DND-41 (cell line): ENCODE data around the gene HIVEP1.

Experiments
- ATAC-seq: fragments of 200-7000 bp; cut with Tn5 transposase; 3 replicates; pipeline ENCODE4 v1.9.1; 2021; ENCODE audit warnings: low read depth; ENCODE audit not compliant: insufficient read depth
- DNase-seq: peaks from one replicate; pipeline ENCODE4 v3.0.0-alpha.2; 2020
- H2AFZ ChIP-seq: 2 replicates; pipeline ENCODE4 v1.6.0; 2012; ENCODE audit warnings: low read depth, low read length
- H3K27ac ChIP-seq: 2 replicates; pipeline ENCODE4 v1.5.1; 2012; ENCODE audit warnings: low read length, inconsistent platforms
- H3K27me3 ChIP-seq: fragments of 200-600 bp; sonication (generic); 2 replicates; pipeline ENCODE4 v1.6.0; 2012; ENCODE audit warnings: low read length, mild to moderate bottlenecking, inconsistent platforms; ENCODE audit not compliant: insufficient read depth, poor library complexity
- H3K36me3 ChIP-seq: 2 replicates; pipeline ENCODE4 v1.5.1; 2012; ENCODE audit warnings: low read length, inconsistent platforms; ENCODE audit not compliant: insufficient read depth
- H3K4me1 ChIP-seq: 2 replicates; pipeline ENCODE4 v1.5.1; 2012; ENCODE audit warnings: mild to moderate bottlenecking, low read length; ENCODE audit not compliant: insufficient read depth
- H3K4me2 ChIP-seq: 2 replicates; pipeline ENCODE4 v1.6.0; 2012; ENCODE audit warnings: mild to moderate bottlenecking, moderate library complexity, low read length, inconsistent platforms; ENCODE audit not compliant: insufficient read depth
- H3K4me3 ChIP-seq, 2 experiments: fragments of 200-600 bp in 1 of 2; shearing (Covaris generic) in 1 of 2; 2 replicates each; pipeline ENCODE4 v1.5.1; 2012 to 2016; ENCODE audit warnings: inconsistent platforms in 2 of 2, low read length in 2 of 2, mild to moderate bottlenecking in 2 of 2, low read depth in 1 of 2, moderate library complexity in 1 of 2
- H3K79me2 ChIP-seq: 2 replicates; pipeline ENCODE4 v1.6.0; 2012; ENCODE audit warnings: low read length, inconsistent platforms; ENCODE audit not compliant: insufficient read depth
- H3K9ac ChIP-seq: 2 replicates; pipeline ENCODE4 v1.6.0; 2012; ENCODE audit warnings: low read depth, mild to moderate bottlenecking, inconsistent platforms, low read length, moderate library complexity
- H3K9me3 ChIP-seq: 2 replicates; pipeline ENCODE4 v1.5.1; 2012; ENCODE audit warnings: low read length, moderate library complexity, mild to moderate bottlenecking, inconsistent platforms; ENCODE audit not compliant: insufficient read depth, severe bottlenecking
- H4K20me1 ChIP-seq: 2 replicates; pipeline ENCODE4 v1.6.0; 2012; ENCODE audit warnings: low read length; ENCODE audit not compliant: insufficient read depth
- EZH2 ChIP-seq: IDR thresholded peaks from 3 replicates; pipeline ENCODE4 v1.6.1; 2012; ENCODE audit warnings: borderline replicate concordance, low read depth, mild to moderate bottlenecking, moderate library complexity, low read length, inconsistent platforms; ENCODE audit not compliant: severe bottlenecking
- TF ChIP-seq, protein P1 (sequence below): IDR thresholded peaks from 2 replicates; pipeline ENCODE4 v1.5.1; 2012; ENCODE audit warnings: borderline replicate concordance, low read length, moderate library complexity, mild to moderate bottlenecking; ENCODE audit not compliant: poor library complexity, severe bottlenecking; ENCODE audit errors: extremely low read depth

The HIVEP1 gene

DNA sequence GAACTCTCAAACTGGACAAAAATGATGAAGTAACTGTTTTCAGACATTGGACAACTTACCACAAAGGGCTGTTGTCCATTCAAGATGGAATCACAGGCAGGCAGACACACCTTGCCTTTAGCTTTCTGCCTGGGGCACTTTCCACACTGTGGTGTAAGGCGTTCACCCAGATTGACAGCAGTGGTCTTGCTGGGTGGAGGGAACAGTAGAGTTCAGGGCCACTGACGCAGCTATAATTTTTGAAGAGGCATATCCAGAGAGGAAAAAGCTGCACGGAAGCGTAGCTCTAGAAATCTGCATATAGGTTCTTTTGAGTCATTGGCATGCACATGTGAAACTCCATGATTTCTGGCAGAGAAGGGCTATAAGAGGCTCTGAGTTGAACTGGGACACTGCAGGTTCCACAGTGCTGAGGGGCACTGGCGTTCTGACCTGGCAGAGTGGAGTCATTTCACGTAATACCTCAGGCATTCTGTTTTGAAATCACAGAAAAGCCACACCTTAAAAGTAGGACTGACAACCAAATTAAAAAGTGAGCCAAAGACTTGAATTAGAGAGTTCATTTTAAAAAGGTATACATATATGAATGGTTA, 173.1 kb downstream of the HIVEP1 start:
- DNase-seq, result no peak
- H3K36me3 ChIP-seq, result no peaks in the 10 kb centered on the region
- no peak overlapping the region for H3K4me2 ChIP-seq
- no peaks in the 10 kb centered on the region for H3K4me1 ChIP-seq
- no peak overlapping the region for H3K4me3 ChIP-seq
- no peak overlapping the region for H3K9ac ChIP-seq
- H3K79me2 ChIP-seq, result no peaks in the 10 kb centered on the region
- H3K27ac ChIP-seq, result no peak overlapping the region
- no peaks in the 10 kb centered on the region for H3K9me3 ChIP-seq
- TF ChIP-seq EZH2, result no peak
- TF ChIP-seq, protein P1, sequence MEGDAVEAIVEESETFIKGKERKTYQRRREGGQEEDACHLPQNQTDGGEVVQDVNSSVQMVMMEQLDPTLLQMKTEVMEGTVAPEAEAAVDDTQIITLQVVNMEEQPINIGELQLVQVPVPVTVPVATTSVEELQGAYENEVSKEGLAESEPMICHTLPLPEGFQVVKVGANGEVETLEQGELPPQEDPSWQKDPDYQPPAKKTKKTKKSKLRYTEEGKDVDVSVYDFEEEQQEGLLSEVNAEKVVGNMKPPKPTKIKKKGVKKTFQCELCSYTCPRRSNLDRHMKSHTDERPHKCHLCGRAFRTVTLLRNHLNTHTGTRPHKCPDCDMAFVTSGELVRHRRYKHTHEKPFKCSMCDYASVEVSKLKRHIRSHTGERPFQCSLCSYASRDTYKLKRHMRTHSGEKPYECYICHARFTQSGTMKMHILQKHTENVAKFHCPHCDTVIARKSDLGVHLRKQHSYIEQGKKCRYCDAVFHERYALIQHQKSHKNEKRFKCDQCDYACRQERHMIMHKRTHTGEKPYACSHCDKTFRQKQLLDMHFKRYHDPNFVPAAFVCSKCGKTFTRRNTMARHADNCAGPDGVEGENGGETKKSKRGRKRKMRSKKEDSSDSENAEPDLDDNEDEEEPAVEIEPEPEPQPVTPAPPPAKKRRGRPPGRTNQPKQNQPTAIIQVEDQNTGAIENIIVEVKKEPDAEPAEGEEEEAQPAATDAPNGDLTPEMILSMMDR, result no peak
- peaks cover 4% of the 10 kb centered on the region for H3K27me3 ChIP-seq
- no peak overlapping the region for H2AFZ ChIP-seq
- no peaks in the 10 kb centered on the region for H4K20me1 ChIP-seq
- ATAC-seq, result no peak

DNA sequence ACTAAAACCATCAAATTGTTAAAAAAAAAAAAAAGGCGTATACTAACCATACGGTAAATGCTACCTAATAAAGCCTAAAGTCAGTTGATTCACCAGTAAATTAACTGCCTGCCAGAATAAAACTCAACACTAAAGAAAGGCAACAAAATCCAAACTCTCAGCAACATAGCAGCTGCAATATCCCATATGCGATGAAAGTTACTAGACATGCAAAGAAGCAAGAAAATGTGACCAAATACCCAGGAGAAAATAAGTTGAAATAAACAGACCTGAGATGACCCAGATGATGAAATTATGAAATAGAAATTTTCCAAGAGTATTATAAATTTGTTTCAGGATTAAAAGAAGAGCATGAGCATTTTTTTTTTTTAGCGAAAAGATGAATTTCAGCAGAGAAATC, 174.4 kb downstream of the HIVEP1 start:
- DNase-seq, result no peak
- no peak for ATAC-seq
- Histone ChIP-seq H3K9me3 (no peaks in the 10 kb centered on the region), H3K27me3 (peaks cover 7% of the 10 kb centered on the region), H3K4me2 (no peak overlapping the region), H4K20me1 (no peaks in the 10 kb centered on the region), H3K36me3 (no peaks in the 10 kb centered on the region), H3K4me1 (no peaks in the 10 kb centered on the region), H3K79me2 (no peaks in the 10 kb centered on the region), H2AFZ (no peak overlapping the region), H3K27ac (no peak overlapping the region), H3K9ac (no peak overlapping the region), H3K4me3 (no peak overlapping the region)
- no peak for TF ChIP-seq EZH2
- TF ChIP-seq, protein P1, result no peak

DNA sequence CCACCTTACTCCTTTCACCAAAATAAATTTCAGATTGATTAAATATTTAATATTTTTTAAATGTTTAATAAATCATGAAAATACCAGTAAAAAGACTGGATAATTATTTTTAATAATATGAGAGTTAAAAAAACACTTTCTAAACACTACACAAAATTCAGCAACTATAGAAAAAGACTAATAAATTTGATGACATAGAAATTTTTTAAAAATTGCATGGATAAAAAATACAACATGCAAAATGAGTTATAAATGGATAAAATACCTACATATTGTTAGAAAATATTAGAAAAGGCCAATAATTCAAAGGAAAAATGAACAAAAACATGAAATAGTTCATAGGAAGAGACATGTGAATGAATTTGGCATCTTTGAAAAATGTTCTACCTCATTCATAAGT, 177.0 kb downstream of the HIVEP1 start:
- H3K4me2 ChIP-seq, result no peak overlapping the region
- H3K4me3 ChIP-seq, result no peak overlapping the region
- TF ChIP-seq, protein P1, result no peak
- TF ChIP-seq EZH2, result no peak
- no peaks in the 10 kb centered on the region for H3K36me3 ChIP-seq
- H4K20me1 ChIP-seq, result no peaks in the 10 kb centered on the region
- H3K27ac ChIP-seq, result no peak overlapping the region
- no peak for DNase-seq
- no peak overlapping the region for H3K9ac ChIP-seq
- peaks cover 7% of the 10 kb centered on the region for H3K27me3 ChIP-seq
- H3K9me3 ChIP-seq, result no peaks in the 10 kb centered on the region
- no peak for ATAC-seq
- H3K79me2 ChIP-seq, result no peaks in the 10 kb centered on the region
- H3K4me1 ChIP-seq, result no peaks in the 10 kb centered on the region
- H2AFZ ChIP-seq, result no peak overlapping the region
